Measurements from ENCODE around the gene CTXN1. TPM values are rescaled to one million over a fixed set of nuclear protein-coding genes. Genes with fewer than 3 reads are reported as not detected.

CTXN1 gene
- total RNA-seq, 4 donors from 2014 or later: 0.66 to 0.94 (median 0.68) TPM; not detected in 1

- TF ChIP-seq CTCF (IDR thresholded peaks at IDR 0.05; ENCODE audit: low read depth): no peak
Measured at GRCh38 chr19:7933411-7933810, 7.5 kb upstream of the CTXN1 start.

GRCh38 chr19:7932930-7933300 is 7.0 kb upstream of the CTXN1 start:
- no peak for TF ChIP-seq CTCF (IDR thresholded peaks at IDR 0.05; ENCODE audit: low read depth)

GRCh38 chr19:7932276-7932929 is 6.5 kb upstream of the CTXN1 start:
- TF ChIP-seq CTCF (IDR thresholded peaks at IDR 0.05; ENCODE audit: low read depth): no peak

- no peak for TF ChIP-seq CTCF (IDR thresholded peaks at IDR 0.05; ENCODE audit: low read depth)
Measured at GRCh38 chr19:7931221-7932061, 5.5 kb upstream of the CTXN1 start.

GRCh38 chr19:7930765-7931164 is 4.8 kb upstream of the CTXN1 start:
- no peak for TF ChIP-seq CTCF (IDR thresholded peaks at IDR 0.05; ENCODE audit: low read depth)

- TF ChIP-seq CTCF (IDR thresholded peaks at IDR 0.05; ENCODE audit: low read depth): no peak
Measured at GRCh38 chr19:7928741-7929701, 3.1 kb upstream of the CTXN1 start.
